Common myeloid progenitor, CD34-positive (primary cell): Measurements from ENCODE around the gene SLX4IP.

Experiments used
- CTCF ChIA-PET: fragments of 350-600 bp; sonication (Branson Sonifier 250); formaldehyde crosslinking; loops from one replicate; lab custom pipeline; 2021; ENCODE audit warnings: antibody characterized with exemption; lab: Charles Lee
- POLR2A ChIA-PET: fragments of 350-600 bp; sonication (Branson Sonifier 250); formaldehyde crosslinking; loops from one replicate; lab custom pipeline; 2021; ENCODE audit warnings: antibody characterized with exemption; lab: Charles Lee
- DNase-seq, 3 donors: peaks; one replicate each; pipeline versions ENCODE4 v3.0.0 to v3.0.0-alpha.2; 2013
- H3K27ac ChIP-seq, 2 experiments: 1 replicate in 1 of 2; 2 replicates in 1 of 2; pipeline ENCODE4 v1.7.0; 2013; ENCODE audit warnings: inconsistent platforms in 2 of 2, low read length in 2 of 2, mild to moderate bottlenecking in 2 of 2, low read depth in 1 of 2, moderate library complexity in 1 of 2; ENCODE audit not compliant: severe bottlenecking in 2 of 2, insufficient read depth in 1 of 2, poor library complexity in 1 of 2
- H3K27me3 ChIP-seq, 5 experiments: replicated peaks in 2 of 5; 1 replicate in 3 of 5; 2 replicates in 2 of 5; pipeline versions ENCODE4 v1.6.1 to v1.7.0; 2013; ENCODE audit warnings: low read length in 4 of 5, mild to moderate bottlenecking in 2 of 5, moderate library complexity in 2 of 5, inconsistent platforms in 1 of 5; ENCODE audit not compliant: insufficient read depth in 5 of 5, control insufficient read depth in 4 of 5
- H3K36me3 ChIP-seq, 4 experiments: 1 replicate in 2 of 4; 2 replicates in 2 of 4; pipeline versions ENCODE4 v1.6.1 to v1.7.0; 2013; ENCODE audit warnings: low read length in 3 of 4, control low read depth in 1 of 4, mild to moderate bottlenecking in 1 of 4; ENCODE audit not compliant: control insufficient read depth in 4 of 4, insufficient read depth in 4 of 4
- H3K4me1 ChIP-seq, 4 experiments: 1 replicate in 3 of 4; 2 replicates in 1 of 4; pipeline versions ENCODE4 v1.6.1 to v1.7.1; 2013; ENCODE audit warnings: low read length in 3 of 4, mild to moderate bottlenecking in 3 of 4, control low read depth in 1 of 4, inconsistent platforms in 1 of 4, moderate library complexity in 1 of 4; ENCODE audit not compliant: control insufficient read depth in 4 of 4, insufficient read depth in 4 of 4; ENCODE audit errors: control extremely low read depth in 1 of 4
- H3K4me3 ChIP-seq, 7 experiments: 1 replicate in 4 of 7; 2 replicates in 3 of 7; pipeline versions ENCODE4 v1.5.1 to v1.7.0; 2013; ENCODE audit warnings: mild to moderate bottlenecking in 7 of 7, low read length in 6 of 7, moderate library complexity in 6 of 7, inconsistent platforms in 2 of 7, low read depth in 2 of 7, control low read depth in 1 of 7; ENCODE audit not compliant: insufficient read depth in 4 of 7, control insufficient read depth in 1 of 7; ENCODE audit errors: extremely low read depth in 1 of 7
- H3K9me3 ChIP-seq, 5 experiments: 1 replicate in 4 of 5; 2 replicates in 1 of 5; pipeline versions ENCODE4 v1.6.1 to v1.7.1; 2013; ENCODE audit warnings: low read length in 4 of 5, mild to moderate bottlenecking in 2 of 5, inconsistent platforms in 1 of 5, low read depth in 1 of 5, moderate library complexity in 1 of 5; ENCODE audit not compliant: control insufficient read depth in 4 of 5, insufficient read depth in 2 of 5; ENCODE audit errors: control extremely low read depth in 1 of 5
- WGBS: methylation state at CpG from one replicate; pipeline ENCODE4 v1.1.5; 2013; ENCODE audit not compliant: insufficient coverage; 5-methylcytosine and 5-hydroxymethylcytosine counted together

SLX4IP gene

DNA sequence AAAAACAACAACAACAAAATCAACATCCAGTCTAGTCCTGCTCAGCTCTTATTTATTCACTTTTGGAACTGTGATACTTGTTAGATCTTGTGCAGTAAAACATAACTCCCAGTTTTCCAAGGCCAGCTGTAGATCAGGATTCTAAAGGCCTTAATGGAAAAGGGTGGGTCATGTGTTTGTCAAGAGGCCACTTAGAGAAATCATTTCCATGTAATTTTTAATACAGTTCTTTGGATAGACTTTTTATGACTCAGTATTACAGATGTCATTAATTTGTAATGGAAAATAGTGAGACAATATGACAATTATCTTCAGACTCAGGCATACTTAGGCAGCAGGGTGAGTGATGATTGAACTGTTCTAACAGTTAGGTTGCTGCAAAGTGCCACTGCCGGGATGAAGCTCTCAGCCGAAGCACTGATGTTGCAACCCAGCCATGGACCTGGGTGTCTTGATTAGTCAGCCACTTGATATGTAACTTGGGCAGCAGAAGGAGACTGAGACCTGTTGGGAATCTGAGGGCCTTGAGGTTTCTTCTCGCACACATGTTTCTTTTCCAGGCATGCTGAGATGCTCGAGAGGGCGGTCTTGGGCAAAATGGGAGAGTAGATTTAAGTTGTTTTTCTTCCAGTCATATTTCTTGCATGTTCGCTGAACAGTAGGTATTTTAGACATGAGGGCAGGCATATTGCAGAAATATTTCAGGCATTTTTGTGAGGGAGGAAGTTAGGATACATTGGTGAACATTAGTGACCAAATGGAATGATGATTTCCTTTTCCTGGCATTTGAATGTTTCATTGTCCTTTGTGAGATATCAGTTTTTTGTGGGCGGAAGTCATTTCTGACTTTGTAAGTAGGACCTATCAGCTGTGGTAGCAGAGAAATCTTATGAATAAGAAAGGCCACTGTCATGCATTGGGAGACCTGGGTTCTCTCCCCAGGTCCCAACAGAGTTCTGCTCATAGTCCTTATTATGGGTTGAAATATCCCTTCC lies 52.3 kb downstream of the SLX4IP start:
- H3K36me3 ChIP-seq, result no peaks in the 10 kb centered on the region
- no peaks in the 10 kb centered on the region for H3K27me3 ChIP-seq
- no peak for DNase-seq
- H3K4me3 ChIP-seq, result no peak overlapping the region
- H3K9me3 ChIP-seq, result no peaks in the 10 kb centered on the region
- peaks cover 9 to 73% (median 23%) of the 10 kb centered on the region in 4 experiments for H3K4me1 ChIP-seq
- H3K27ac ChIP-seq, result no peak overlapping the region
- POLR2A ChIA-PET, result interaction anchor here (0.5 kb wide), 1 partner anchor 1279 kb away, joined by 4 read pairs; no protein-coding TSS in a partner anchor
- 96% methylated on average over 7 of the region's 7 CpGs for WGBS
- CTCF ChIA-PET, result interaction anchor here (1.4 to 1.8 kb wide), 2 partner anchors 9 to 12 kb away, joined by 4 read pairs; no protein-coding TSS in a partner anchor

DNA sequence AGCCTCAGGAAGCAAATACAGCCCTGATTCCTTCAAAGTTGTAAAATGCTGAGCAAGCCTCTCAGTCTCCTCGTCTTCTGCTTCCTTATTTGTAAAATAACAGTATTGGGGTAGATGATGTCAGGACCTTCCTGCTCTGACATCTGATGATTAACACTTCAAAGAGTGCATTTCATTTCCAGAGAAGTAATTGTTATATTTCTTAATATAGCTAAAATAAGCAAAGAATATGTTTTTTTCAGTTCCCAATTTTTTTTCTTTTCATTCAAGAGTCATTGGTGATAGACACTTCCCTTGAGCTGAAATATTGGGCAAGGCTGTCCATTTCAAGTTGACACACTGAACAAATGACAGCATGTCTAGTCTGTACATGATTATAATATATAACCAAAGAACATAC lies 53.4 kb downstream of the SLX4IP start:
- Histone ChIP-seq H3K4me3 (no peak overlapping the region), H3K27ac (no peak overlapping the region), H3K4me1 (peaks cover 9 to 66% (median 23%) of the 10 kb centered on the region in 4 experiments), H3K36me3 (no peaks in the 10 kb centered on the region), H3K27me3 (no peaks in the 10 kb centered on the region), H3K9me3 (no peaks in the 10 kb centered on the region)
- POLR2A ChIA-PET, result no interaction called here
- CTCF ChIA-PET, result interaction anchor here (0.9 to 1.6 kb wide), 2 partner anchors 10 to 20 kb away, joined by 4 to 6 read pairs; no protein-coding TSS in a partner anchor
- peak in 2 of 3 donors; percentile 61 to 74 for DNase-seq
- no CpG with 5 or more reads among the region's 1 CpG for WGBS

DNA sequence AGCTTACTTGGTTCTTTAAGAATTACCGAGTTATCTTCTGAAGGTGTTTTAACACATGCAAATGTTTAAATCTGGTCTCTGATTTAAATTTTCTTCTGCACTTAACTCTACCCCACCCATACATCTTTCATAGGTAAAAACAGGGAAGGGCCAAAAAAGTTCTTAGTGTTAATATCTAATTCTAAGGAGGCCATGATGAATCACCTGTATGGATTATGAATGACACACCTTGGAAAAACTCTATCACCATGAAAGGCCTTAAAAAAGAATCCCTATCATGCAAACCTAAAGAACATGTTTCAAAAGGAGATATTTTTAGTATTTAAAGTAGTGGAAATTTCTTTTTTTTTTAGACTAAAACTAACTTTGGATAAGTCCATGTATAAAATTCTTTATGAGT lies 54.7 kb downstream of the SLX4IP start:
- Histone ChIP-seq H3K4me1 (peaks cover 9 to 66% (median 21%) of the 10 kb centered on the region in 4 experiments), H3K27ac (no peak overlapping the region), H3K9me3 (no peaks in the 10 kb centered on the region), H3K36me3 (no peaks in the 10 kb centered on the region), H3K4me3 (no peak overlapping the region), H3K27me3 (no peaks in the 10 kb centered on the region)
- WGBS, result no CpG with 5 or more reads among the region's 1 CpG
- ChIA-PET CTCF (interaction anchor here (1.6 kb wide), 1 partner anchor 11 kb away, joined by 6 read pairs; no protein-coding TSS in a partner anchor), POLR2A (no interaction called here)
- no peak for DNase-seq

DNA sequence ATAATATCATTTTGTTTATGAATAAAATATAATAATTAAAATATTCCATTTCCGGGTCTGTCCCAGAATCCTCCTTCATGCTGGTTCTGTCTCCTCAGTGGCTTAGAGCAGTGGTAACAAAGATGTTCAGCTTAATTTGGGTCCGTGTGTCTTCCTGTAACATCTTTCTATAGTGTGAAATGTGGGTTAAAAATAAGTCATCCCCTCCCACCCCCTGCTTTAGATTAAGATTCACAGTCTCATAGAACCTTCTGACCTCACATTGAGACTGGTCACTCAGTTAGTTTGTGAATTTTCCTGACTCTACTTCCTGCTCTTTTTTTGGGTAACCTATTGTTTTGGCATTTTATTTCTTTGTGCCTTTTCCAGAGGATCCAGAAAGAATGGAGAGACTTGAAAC lies 55.2 kb downstream of the SLX4IP start:
- no CpG with 5 or more reads among the region's 2 CpGs for WGBS
- Histone ChIP-seq H3K27me3 (no peaks in the 10 kb centered on the region), H3K9me3 (no peaks in the 10 kb centered on the region), H3K27ac (no peak overlapping the region), H3K4me3 (no peak overlapping the region), H3K4me1 (peaks cover 9 to 68% (median 23%) of the 10 kb centered on the region in 4 experiments), H3K36me3 (no peaks in the 10 kb centered on the region)
- ChIA-PET POLR2A (interaction anchor here (0.5 kb wide), 1 partner anchor 976 kb away, joined by 3 read pairs; no protein-coding TSS in a partner anchor), CTCF (no interaction called here)
- no peak for DNase-seq

DNA sequence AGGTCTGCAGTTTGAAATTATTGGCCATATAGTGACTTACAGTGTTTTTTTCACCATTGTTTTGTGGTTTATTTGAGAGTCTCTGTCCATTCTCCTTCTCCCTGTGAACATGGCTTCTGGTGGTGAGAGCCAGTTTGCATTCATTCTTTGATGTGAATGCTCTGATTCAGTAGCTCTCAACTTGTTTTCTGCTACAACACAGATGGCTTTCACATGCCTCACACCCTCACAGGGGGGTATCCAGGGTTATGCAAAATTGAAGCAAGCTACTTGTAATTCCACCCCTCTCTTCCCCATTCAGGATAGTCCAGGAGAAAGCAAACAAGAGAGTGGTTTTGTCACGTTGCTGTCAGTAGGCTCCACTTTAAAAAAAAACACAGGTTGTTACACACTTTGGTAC lies 55.6 kb downstream of the SLX4IP start:
- DNase-seq, result no peak
- Histone ChIP-seq H3K9me3 (no peaks in the 10 kb centered on the region), H3K4me1 (peaks cover 9 to 72% (median 25%) of the 10 kb centered on the region in 4 experiments), H3K36me3 (no peaks in the 10 kb centered on the region), H3K27me3 (no peaks in the 10 kb centered on the region), H3K27ac (no peak overlapping the region), H3K4me3 (no peak overlapping the region)
- 50% methylated on average over 1 of the region's 1 CpG for WGBS
- ChIA-PET POLR2A (interaction anchor here (0.5 kb wide), 1 partner anchor 975 kb away, joined by 3 read pairs; no protein-coding TSS in a partner anchor), CTCF (no interaction called here)

DNA sequence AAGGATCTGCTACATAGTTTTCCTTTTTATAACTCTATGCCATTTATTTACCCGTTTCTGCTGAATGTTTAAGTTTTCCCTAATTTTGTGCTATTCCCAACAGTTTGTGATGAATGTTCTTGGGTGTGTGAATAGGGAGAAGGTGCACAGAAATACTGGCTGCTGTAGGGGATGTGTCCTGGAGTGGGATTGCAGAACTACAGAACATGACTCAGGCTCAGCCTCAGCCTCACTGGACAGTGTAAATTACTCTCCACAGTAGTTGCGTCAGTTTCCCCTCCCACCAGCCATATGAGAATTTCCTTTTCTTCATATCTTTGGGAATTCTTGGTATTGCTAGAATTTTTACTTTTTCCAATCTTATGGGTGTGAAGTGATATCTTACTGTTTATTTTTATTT lies 57.0 kb downstream of the SLX4IP start:
- Histone ChIP-seq H3K27ac (no peak overlapping the region), H3K36me3 (no peaks in the 10 kb centered on the region), H3K9me3 (no peaks in the 10 kb centered on the region), H3K27me3 (no peaks in the 10 kb centered on the region), H3K4me1 (peaks cover 9 to 80% (median 31%) of the 10 kb centered on the region in 4 experiments), H3K4me3 (no peak overlapping the region)
- ChIA-PET POLR2A (no interaction called here), CTCF (no interaction called here)
- DNase-seq, result no peak
- no CpG with 5 or more reads among the region's 2 CpGs for WGBS

DNA sequence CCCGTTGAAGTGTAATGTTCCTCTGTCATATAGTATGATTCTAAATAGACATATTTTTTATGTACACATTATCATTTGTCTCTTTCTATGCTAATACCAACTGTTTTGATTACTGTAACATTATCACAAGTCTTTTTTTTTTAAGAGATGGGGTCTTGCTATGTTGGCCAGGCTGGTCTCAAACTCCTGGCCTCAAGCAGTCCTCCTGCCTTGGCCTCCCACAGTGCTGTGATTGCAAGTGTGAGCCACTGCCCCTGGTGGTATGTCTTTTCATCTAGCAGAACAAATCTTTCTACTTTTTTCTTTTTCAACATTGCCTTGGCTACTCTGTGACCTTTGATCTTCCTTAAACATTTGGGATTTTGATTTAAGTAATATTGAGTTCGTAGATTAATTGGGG lies 57.7 kb downstream of the SLX4IP start:
- no peak for DNase-seq
- H3K27me3 ChIP-seq, result no peaks in the 10 kb centered on the region
- WGBS, result no CpG with 5 or more reads among the region's 2 CpGs
- POLR2A ChIA-PET, result no interaction called here
- CTCF ChIA-PET, result no interaction called here
- no peak overlapping the region for H3K4me3 ChIP-seq
- no peaks in the 10 kb centered on the region for H3K36me3 ChIP-seq
- no peaks in the 10 kb centered on the region for H3K9me3 ChIP-seq
- no peak overlapping the region for H3K27ac ChIP-seq
- H3K4me1 ChIP-seq, result peaks cover 9 to 80% (median 33%) of the 10 kb centered on the region in 4 experiments
